ENCODE results near the gene CYLD.
A peak's percentile ranks its signal among the peaks of the same experiment; 100 is the strongest.

CYLD gene

DNA sequence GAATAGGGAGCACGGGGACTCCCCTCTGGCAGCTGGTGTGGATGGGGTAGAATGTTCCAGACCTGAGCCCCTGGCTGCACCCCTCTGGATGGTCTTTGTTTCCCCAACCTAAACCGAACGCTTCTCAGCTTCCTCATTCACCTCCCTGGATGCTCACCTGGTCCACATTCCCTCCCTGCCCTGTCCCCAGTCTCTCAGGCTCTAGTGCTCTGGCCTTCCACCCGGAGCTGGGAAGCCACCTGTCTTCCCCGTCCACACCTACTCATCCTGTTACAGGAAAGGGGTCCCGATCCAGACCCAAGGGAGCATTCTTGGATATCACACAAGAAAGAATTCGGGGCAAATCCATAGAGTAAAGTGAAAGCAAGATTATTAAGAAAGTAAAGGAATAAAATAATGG is 73.5 kb downstream of the CYLD start:
- no peak overlapping the region for H3K4me3 ChIP-seq (ENCODE audit: low read length)
- no peak for TF ChIP-seq CTCF (conservative IDR thresholded peaks at IDR 0.05; ENCODE audit: low read depth, low read length)
- no peak for DNase-seq (ENCODE audit: low read depth)

- H3K4me3 ChIP-seq (ENCODE audit: low read length), result no peak overlapping the region
- no peak for TF ChIP-seq CTCF (conservative IDR thresholded peaks at IDR 0.05; ENCODE audit: low read depth, low read length)
- DNase-seq (ENCODE audit: low read depth), result no peak
These were observed 75.1 kb downstream of the CYLD start for GRCh38 chr16:50816901-50817555.

GRCh38 chr16:50818380-50818779 is 76.5 kb downstream of the CYLD start:
- no peak for TF ChIP-seq CTCF (conservative IDR thresholded peaks at IDR 0.05; ENCODE audit: low read depth, low read length)
- H3K4me3 ChIP-seq (ENCODE audit: low read length), result no peak overlapping the region
- DNase-seq (ENCODE audit: low read depth), result no peak

DNA sequence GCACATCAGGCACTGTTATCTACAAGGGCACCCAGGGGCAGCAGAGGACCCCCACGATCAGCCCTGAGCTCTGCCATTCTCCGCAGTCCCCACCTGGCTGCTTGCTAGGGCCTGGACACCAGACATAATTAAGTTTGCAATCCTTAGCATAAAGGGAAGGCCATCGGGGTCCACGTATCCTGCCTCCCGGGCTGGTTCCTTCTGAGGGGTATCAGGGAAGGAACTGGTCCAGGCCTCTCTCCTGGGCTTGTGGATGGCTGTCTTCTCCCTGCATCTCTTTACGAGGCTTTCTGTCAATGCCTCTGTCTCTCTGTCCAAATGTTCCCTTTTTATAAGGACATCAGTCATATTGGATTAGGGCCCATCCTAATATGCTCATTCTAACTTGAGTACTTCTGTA is 77.8 kb downstream of the CYLD start:
- TF ChIP-seq CTCF (conservative IDR thresholded peaks at IDR 0.05; ENCODE audit: low read depth, low read length), result no peak
- no peak for DNase-seq (ENCODE audit: low read depth)
- no peak overlapping the region for H3K4me3 ChIP-seq (ENCODE audit: low read length)

- no peak for TF ChIP-seq CTCF (conservative IDR thresholded peaks at IDR 0.05; ENCODE audit: low read depth, low read length)
- H3K4me3 ChIP-seq (ENCODE audit: low read length), result no peak overlapping the region
- DNase-seq (ENCODE audit: low read depth), result no peak
These were observed 78.3 kb downstream of the CYLD start for GRCh38 chr16:50820225-50820624.

DNA sequence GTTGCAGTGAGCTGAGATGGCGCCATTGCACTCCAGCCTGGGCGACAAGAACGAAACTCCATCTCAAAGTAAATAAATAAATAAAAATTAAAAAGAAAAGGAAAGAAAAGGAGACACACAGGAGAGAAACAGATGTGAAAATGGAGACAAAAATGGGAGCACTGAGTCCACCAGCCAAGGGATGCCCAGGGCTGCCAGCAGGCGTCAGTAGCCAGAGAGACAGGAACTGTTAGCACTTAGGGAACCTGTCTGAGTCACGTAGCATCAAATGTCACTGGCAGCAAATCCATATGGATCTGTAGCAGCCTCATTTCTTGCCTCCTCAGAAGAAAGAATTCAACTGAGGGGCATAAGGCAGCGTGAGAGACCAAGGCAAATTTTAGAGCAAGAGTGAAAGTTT is 79.7 kb downstream of the CYLD start:
- no peak for DNase-seq (ENCODE audit: low read depth)
- peak; percentile 26 for TF ChIP-seq CTCF (conservative IDR thresholded peaks at IDR 0.05; ENCODE audit: low read depth, low read length)
- H3K4me3 ChIP-seq (ENCODE audit: low read length), result no peak overlapping the region

DNA sequence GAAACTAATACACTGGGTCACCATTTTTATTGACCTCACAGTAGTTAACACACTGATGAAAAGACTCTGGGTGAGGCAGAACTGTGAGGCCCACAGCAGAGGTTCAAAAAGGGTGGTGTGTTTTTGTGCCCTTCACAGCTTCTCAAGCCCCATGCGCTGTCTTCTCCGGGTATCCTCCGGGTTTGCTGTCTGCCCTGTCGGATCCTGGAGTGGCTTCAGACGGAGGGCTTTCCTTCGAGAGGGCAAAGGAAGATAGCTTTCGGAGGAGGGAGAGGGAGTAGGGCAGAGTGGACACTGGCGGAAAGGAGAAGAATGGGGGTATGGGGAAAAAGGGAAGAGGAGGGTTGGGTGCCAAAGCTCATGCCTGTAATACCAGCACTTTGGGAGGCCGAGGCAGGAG is 80.8 kb downstream of the CYLD start:
- no peak for DNase-seq (ENCODE audit: low read depth)
- no peak for TF ChIP-seq CTCF (conservative IDR thresholded peaks at IDR 0.05; ENCODE audit: low read depth, low read length)

More for the DNA sequence above, 80.8 kb downstream of the CYLD start:
- H3K4me3 ChIP-seq (ENCODE audit: low read length), result no peak overlapping the region
